H9 (cell line): Measurements from ENCODE around the gene TMEM273. TPM values are rescaled to one million over a fixed set of nuclear protein-coding genes. Genes with fewer than 3 reads are reported as not detected.

Source experiments
- DNase-seq: peaks from one replicate; pipeline ENCODE4 v3.0.0-alpha.2; 2017
- H2AFZ ChIP-seq: one replicate; pipeline ENCODE4 v1.6.1; 2013; ENCODE audit warnings: mild to moderate bottlenecking, low read length, control low read depth, moderate library complexity
- H2AK5ac ChIP-seq: 2 replicates; pipeline ENCODE4 v1.6.1; 2013; ENCODE audit warnings: low read length, control low read depth, mixed read lengths; ENCODE audit not compliant: insufficient read length
- H2BK120ac ChIP-seq: one replicate; pipeline ENCODE4 v1.6.1; 2013; ENCODE audit warnings: low read depth, mild to moderate bottlenecking, low read length, control low read depth, inconsistent platforms; ENCODE audit not compliant: poor library complexity, severe bottlenecking
- H2BK12ac ChIP-seq: 2 replicates; pipeline ENCODE4 v1.6.1; 2013; ENCODE audit warnings: low read length, control low read depth, mixed read lengths, low read depth; ENCODE audit not compliant: insufficient read length
- H2BK15ac ChIP-seq: 2 replicates; pipeline ENCODE4 v1.6.1; 2013; ENCODE audit warnings: low read depth, low read length, control low read depth
- H2BK20ac ChIP-seq: one replicate; pipeline ENCODE4 v1.6.1; 2013; ENCODE audit warnings: low read depth, mild to moderate bottlenecking, low read length, control low read depth, inconsistent platforms; ENCODE audit not compliant: poor library complexity, severe bottlenecking
- H2BK5ac ChIP-seq: 2 replicates; pipeline ENCODE4 v1.6.1; 2013; ENCODE audit warnings: low read length, control low read depth, mixed read lengths; ENCODE audit not compliant: insufficient read length
- H3K14ac ChIP-seq: 2 replicates; pipeline ENCODE4 v1.6.1; 2013; ENCODE audit warnings: low read length, control low read depth; ENCODE audit not compliant: insufficient read depth
- H3K18ac ChIP-seq: 2 replicates; pipeline ENCODE4 v1.6.1; 2013; ENCODE audit warnings: low read depth, mild to moderate bottlenecking, mixed read lengths, low read length, control low read depth; ENCODE audit not compliant: insufficient read length
- H3K23ac ChIP-seq: 2 replicates; pipeline ENCODE4 v1.6.1; 2013; ENCODE audit warnings: low read length, control low read depth, mixed read lengths, low read depth; ENCODE audit not compliant: insufficient read length
- H3K23me2 ChIP-seq: 2 replicates; pipeline ENCODE4 v1.6.1; 2013; ENCODE audit warnings: low read depth, mild to moderate bottlenecking, mixed read lengths, low read length, control low read depth; ENCODE audit not compliant: insufficient read length, poor library complexity, severe bottlenecking
- H3K27ac ChIP-seq: 2 replicates; pipeline ENCODE4 v1.5.1; 2013; ENCODE audit warnings: low read length, control low read depth, mixed read lengths, low read depth; ENCODE audit not compliant: insufficient read length
- H3K27me3 ChIP-seq: 2 replicates; pipeline ENCODE4 v1.6.1; 2013; ENCODE audit warnings: low read length, control low read depth, inconsistent platforms; ENCODE audit not compliant: insufficient read depth
- H3K4ac ChIP-seq: 2 replicates; pipeline ENCODE4 v1.6.1; 2013; ENCODE audit warnings: low read depth, mild to moderate bottlenecking, control low read depth, inconsistent platforms, low read length, moderate library complexity
- H3K4me1 ChIP-seq: 2 replicates; pipeline ENCODE4 v1.6.1; 2013; ENCODE audit warnings: low read length, control low read depth, inconsistent platforms; ENCODE audit not compliant: insufficient read depth
- H3K4me2 ChIP-seq: 2 replicates; pipeline ENCODE4 v1.6.1; 2013; ENCODE audit warnings: low read length, control low read depth, mixed read lengths; ENCODE audit not compliant: insufficient read length, insufficient read depth
- H3K56ac ChIP-seq: 2 replicates; pipeline ENCODE4 v1.6.1; 2013; ENCODE audit warnings: low read depth, mild to moderate bottlenecking, mixed read lengths, low read length, control low read depth; ENCODE audit not compliant: insufficient read length
- H3K79me1 ChIP-seq: 2 replicates; pipeline ENCODE4 v1.6.1; 2013; ENCODE audit warnings: low read depth, mild to moderate bottlenecking, moderate library complexity, low read length, control low read depth, inconsistent platforms; ENCODE audit not compliant: insufficient read depth, poor library complexity, severe bottlenecking
- H3K79me2 ChIP-seq: 2 replicates; pipeline ENCODE4 v1.6.1; 2013; ENCODE audit warnings: low read length, control low read depth, inconsistent platforms; ENCODE audit not compliant: insufficient read depth
- H3K9ac ChIP-seq: 2 replicates; pipeline ENCODE4 v1.6.1; 2013; ENCODE audit warnings: low read length, control low read depth, mixed read lengths; ENCODE audit not compliant: insufficient read length; ENCODE audit errors: extremely low read depth
- H3K9me3 ChIP-seq: one replicate; pipeline ENCODE4 v1.6.1; 2013; ENCODE audit warnings: low read depth, low read length, inconsistent platforms; ENCODE audit not compliant: control insufficient read depth
- H3T11ph ChIP-seq: one replicate; pipeline ENCODE4 v1.6.1; 2013; ENCODE audit warnings: mild to moderate bottlenecking, low read length, control low read depth, inconsistent platforms
- H4K20me1 ChIP-seq: one replicate; pipeline ENCODE4 v1.6.1; 2013; ENCODE audit not compliant: control insufficient read depth, insufficient read length, insufficient read depth
- H4K5ac ChIP-seq: 2 replicates; pipeline ENCODE4 v1.6.1; 2013; ENCODE audit warnings: low read depth, mild to moderate bottlenecking, mixed read lengths, low read length, control low read depth; ENCODE audit not compliant: insufficient read length
- H4K8ac ChIP-seq: replicated peaks from 2 replicates; pipeline ENCODE4 v1.6.1; 2013; ENCODE audit warnings: low read length, control low read depth, mixed read lengths, low read depth; ENCODE audit not compliant: insufficient read length
- H4K91ac ChIP-seq: 2 replicates; pipeline ENCODE4 v1.6.1; 2013; ENCODE audit warnings: low read depth, mild to moderate bottlenecking, moderate library complexity, mixed read lengths, low read length, control low read depth; ENCODE audit not compliant: insufficient read length
- H3K27ac Mint-ChIP-seq, 3 experiments: 2 replicates in 2 of 3; 3 replicates in 1 of 3; pipeline ENCODE4 v1.8.0; 2020 to 2021; ENCODE audit warnings: mixed read lengths in 3 of 3, mild to moderate bottlenecking in 1 of 3, moderate library complexity in 1 of 3
- H3K27me3 Mint-ChIP-seq: 2 replicates; pipeline ENCODE4 v1.8.0; 2021; ENCODE audit warnings: low read depth, mild to moderate bottlenecking, moderate library complexity, mixed read lengths
- H3K36me3 Mint-ChIP-seq, 3 experiments: 2 replicates in 2 of 3; 3 replicates in 1 of 3; pipeline ENCODE4 v1.8.0; 2020 to 2021; ENCODE audit warnings: low read depth in 3 of 3, mixed read lengths in 3 of 3; ENCODE audit not compliant: insufficient read depth in 1 of 3
- H3K4me1 Mint-ChIP-seq, 2 experiments: 2 replicates each; pipeline ENCODE4 v1.8.0; 2020; ENCODE audit warnings: mixed read lengths in 2 of 2
- H3K4me3 Mint-ChIP-seq, 2 experiments: 2 replicates in 1 of 2; 3 replicates in 1 of 2; pipeline ENCODE4 v1.8.0; 2020 to 2021; ENCODE audit warnings: mild to moderate bottlenecking in 2 of 2, mixed read lengths in 2 of 2, moderate library complexity in 1 of 2
- H3K9me3 Mint-ChIP-seq, 2 experiments: 2 replicates in 1 of 2; 3 replicates in 1 of 2; pipeline ENCODE4 v1.8.0; 2020; ENCODE audit warnings: mild to moderate bottlenecking in 2 of 2, mixed read lengths in 2 of 2, moderate library complexity in 1 of 2
- WGBS: extraction: QIAGEN DNeasy Blood & Tissue Kit; methylation state at CpG from one replicate; pipeline ENCODE4 v1.1.7; 2013; ENCODE audit warnings: missing lambda C conversion rate, low lambda C conversion rate, mixed read lengths; ENCODE audit not compliant: insufficient read length; ENCODE audit errors: extremely low coverage; 5-methylcytosine and 5-hydroxymethylcytosine counted together
- total RNA-seq: library from RNA; stranded (reverse); gene quantifications from 2 replicates; pipeline ENCODE4 v1.2.1, GENCODE V29; 2021
- TF ChIP-seq, protein P1 (sequence below): fragments of 200-600 bp; sonication (generic); conservative IDR thresholded peaks from 3 replicates; pipeline ENCODE4 v1.8.0; 2021; ENCODE audit warnings: antibody characterized with exemption, mild to moderate bottlenecking

Gene TMEM273
- total RNA-seq, 1 experiment from 2014 or later, result not detected

DNA sequence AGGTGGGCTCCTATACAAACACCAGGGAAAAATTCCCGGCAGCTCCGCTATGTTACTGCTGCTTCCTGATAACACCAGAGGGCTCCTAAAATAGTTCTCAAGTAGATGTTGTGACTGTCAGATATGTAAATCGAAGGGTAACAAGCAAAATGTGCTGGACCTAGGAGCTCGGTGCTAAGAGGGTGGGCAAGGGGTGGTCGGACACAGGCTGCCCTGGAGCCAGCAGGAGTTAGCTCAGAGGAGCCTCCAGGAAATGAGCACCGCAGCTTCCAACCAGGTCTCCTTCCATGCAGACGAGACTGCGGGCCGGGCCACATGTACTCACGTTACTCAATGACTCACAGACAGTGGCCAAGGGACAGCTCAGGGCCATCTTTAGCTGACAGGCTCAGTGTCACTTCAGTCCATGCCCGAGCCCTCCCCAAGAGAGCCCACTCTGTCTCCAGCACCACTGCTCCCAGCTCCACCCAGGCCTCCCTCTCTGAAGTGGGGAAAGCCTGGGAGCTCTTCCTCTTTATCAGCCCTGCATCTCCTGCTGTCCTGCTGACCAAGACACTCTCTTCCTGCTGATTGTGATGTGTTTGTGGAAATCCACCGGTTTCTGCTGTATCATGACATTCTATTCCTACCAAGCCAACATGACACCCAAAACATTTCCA, 37.2 kb upstream of the TMEM273 start:
- H2BK5ac ChIP-seq, result no peak overlapping the region
- no peak overlapping the region for H3K9ac ChIP-seq
- H3K79me2 ChIP-seq, result no peaks in the 10 kb centered on the region
- no peak overlapping the region for H3K23ac ChIP-seq
- no peak overlapping the region for H2BK12ac ChIP-seq
- no peak overlapping the region for H4K8ac ChIP-seq
- no peaks in the 10 kb centered on the region for H3K9me3 ChIP-seq
- H3K23me2 ChIP-seq, result no peaks in the 10 kb centered on the region
- no peak overlapping the region for H2BK20ac ChIP-seq
- H3K79me1 ChIP-seq, result no peaks in the 10 kb centered on the region
- no peak overlapping the region for H3K4ac ChIP-seq
- no peak overlapping the region for H3K4me2 ChIP-seq
- Mint-ChIP-seq H3K27me3 (peaks cover 13% of the 10 kb centered on the region), H3K4me3 (no peak overlapping the region), H3K27ac (no peak overlapping the region), H3K4me1 (0 out of 4 replicates have a peak, but pooled peaks cover 0 to 2% of the 10 kb centered on the region in 2 experiments), H3K9me3 (peaks cover 0 to 8% of the 10 kb centered on the region in 2 experiments; a peak in 2 of 5 replicates), H3K36me3 (no peaks in the 10 kb centered on the region; a peak in 1 of 7 replicates)
- no peaks in the 10 kb centered on the region for H3K27me3 ChIP-seq
- no peak overlapping the region for H4K91ac ChIP-seq
- no peaks in the 10 kb centered on the region for H3K4me1 ChIP-seq
- no peak overlapping the region for H2AK5ac ChIP-seq
- no peak overlapping the region for H3K56ac ChIP-seq
- H3T11ph ChIP-seq, result no peak overlapping the region
- no peak overlapping the region for H4K5ac ChIP-seq
- no CpG with 5 or more reads among the region's 12 CpGs for WGBS
- no peak overlapping the region for H3K18ac ChIP-seq
- DNase-seq, result no peak
- H2BK120ac ChIP-seq, result no peak overlapping the region
- no peak overlapping the region for H3K14ac ChIP-seq
- no peak overlapping the region for H2BK15ac ChIP-seq
- H4K20me1 ChIP-seq, result no peaks in the 10 kb centered on the region
- TF ChIP-seq, protein P1, sequence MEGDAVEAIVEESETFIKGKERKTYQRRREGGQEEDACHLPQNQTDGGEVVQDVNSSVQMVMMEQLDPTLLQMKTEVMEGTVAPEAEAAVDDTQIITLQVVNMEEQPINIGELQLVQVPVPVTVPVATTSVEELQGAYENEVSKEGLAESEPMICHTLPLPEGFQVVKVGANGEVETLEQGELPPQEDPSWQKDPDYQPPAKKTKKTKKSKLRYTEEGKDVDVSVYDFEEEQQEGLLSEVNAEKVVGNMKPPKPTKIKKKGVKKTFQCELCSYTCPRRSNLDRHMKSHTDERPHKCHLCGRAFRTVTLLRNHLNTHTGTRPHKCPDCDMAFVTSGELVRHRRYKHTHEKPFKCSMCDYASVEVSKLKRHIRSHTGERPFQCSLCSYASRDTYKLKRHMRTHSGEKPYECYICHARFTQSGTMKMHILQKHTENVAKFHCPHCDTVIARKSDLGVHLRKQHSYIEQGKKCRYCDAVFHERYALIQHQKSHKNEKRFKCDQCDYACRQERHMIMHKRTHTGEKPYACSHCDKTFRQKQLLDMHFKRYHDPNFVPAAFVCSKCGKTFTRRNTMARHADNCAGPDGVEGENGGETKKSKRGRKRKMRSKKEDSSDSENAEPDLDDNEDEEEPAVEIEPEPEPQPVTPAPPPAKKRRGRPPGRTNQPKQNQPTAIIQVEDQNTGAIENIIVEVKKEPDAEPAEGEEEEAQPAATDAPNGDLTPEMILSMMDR, result no peak
- no peak overlapping the region for H2AFZ ChIP-seq
- no peak overlapping the region for H3K27ac ChIP-seq
